A549 (cell line): ENCODE measurements around the gene GRK1. TPM values are rescaled to one million over a fixed set of nuclear protein-coding genes. Genes with fewer than 3 reads are reported as not detected.

Source experiments
- ATAC-seq, 2 experiments: fragments of 200-7000 bp in 1 of 2; fragments of >200 bp in 1 of 2; cut with Nextera tagmentation in 1 of 2; cut with Tn5 transposase in 1 of 2; 3 replicates each; pipeline versions ENCODE4 v1.8.0 to v1.9.1; 2018 to 2020; ENCODE audit warnings: mild to moderate bottlenecking in 1 of 2, moderate library complexity in 1 of 2
- CTCF ChIA-PET: fragments of 300-600 bp; sonication (Branson Sonifier 250); formaldehyde crosslinking; extraction: SDS; loops from one replicate; lab custom pipeline; 2021; ENCODE audit warnings: antibody characterized with exemption, inconsistent platforms; lab: Yijun Ruan, JAX
- POLR2A ChIA-PET: fragments of 350-600 bp; formaldehyde crosslinking; extraction: SDS; loops from one replicate; lab custom pipeline; 2021; ENCODE audit warnings: antibody characterized with exemption, inconsistent platforms; lab: Yijun Ruan, JAX
- DNase-seq, 2 experiments: peaks; one replicate each; pipeline versions ENCODE4 v3.0.0 to v3.0.0-alpha.2; 2011 to 2016; ENCODE audit warnings: low read depth in 1 of 2, low spot score in 1 of 2
- FAIRE-seq: peaks from 2 replicates; lab custom pipeline; 2011; peaks lifted over from hg19 to GRCh38; lab: Jason Lieb, UNC
- H3K27ac ChIP-seq, 2 experiments: fragments of >200 bp; sonication (Bioruptor Twin); formaldehyde crosslinking; 3 replicates each; pipeline ENCODE4 v1.5.1; 2016 to 2017
- H3K4me1 ChIP-seq: fragments of >200 bp; sonication (Bioruptor Twin); formaldehyde crosslinking; 3 replicates; pipeline ENCODE4 v1.6.1; 2016
- H3K4me2 ChIP-seq: fragments of >200 bp; sonication (Bioruptor Twin); formaldehyde crosslinking; 3 replicates; pipeline ENCODE4 v1.6.1; 2016
- H3K4me3 ChIP-seq: fragments of >200 bp; sonication (Bioruptor Twin); formaldehyde crosslinking; 3 replicates; pipeline ENCODE4 v1.5.1; 2016
- H3K9me3 ChIP-seq: fragments of >200 bp; sonication (Bioruptor Twin); formaldehyde crosslinking; 3 replicates; pipeline ENCODE4 v1.6.1; 2016
- CEBPB ChIP-seq, 2 experiments: fragments of >200 bp in 1 of 2; sonication (Bioruptor Twin) in 1 of 2; formaldehyde crosslinking in 1 of 2; IDR thresholded peaks; 2 replicates each; pipeline ENCODE4 v1.6.1; 2012 to 2016
- EHMT2 ChIP-seq: fragments of 200-600 bp; sonication (generic); IDR thresholded peaks from 2 replicates; pipeline ENCODE4 v1.6.1; 2016; ENCODE audit warnings: antibody characterized with exemption, low read depth, mild to moderate bottlenecking, moderate library complexity
- FOSL2 ChIP-seq, 2 experiments: fragments of 450-650 bp in 1 of 2; fragments of >200 bp in 1 of 2; sonication (Bioruptor Twin) in 1 of 2; formaldehyde crosslinking; IDR thresholded peaks; 2 replicates each; pipeline versions ENCODE4 v1.5.0 to v1.6.1; 2016 to 2020; ENCODE audit warnings: mild to moderate bottlenecking in 1 of 2, moderate library complexity in 1 of 2
- FOXS1 ChIP-seq: fragments of 250-450 bp; sonication (Bioruptor Pico); IDR thresholded peaks from 2 replicates; pipeline ENCODE4 v1.5.0; 2020; ENCODE audit warnings: mild to moderate bottlenecking, moderate library complexity
- HES2 ChIP-seq: fragments of >200 bp; sonication (Bioruptor Twin); formaldehyde crosslinking; IDR thresholded peaks from 2 replicates; pipeline ENCODE4 v1.6.1; 2016
- JUN ChIP-seq, 2 experiments: fragments of >200 bp; sonication (Bioruptor Twin); formaldehyde crosslinking; IDR thresholded peaks; 2 replicates in 1 of 2; 3 replicates in 1 of 2; pipeline ENCODE4 v1.6.1; 2016 to 2017
- JUNB ChIP-seq: fragments of >200 bp; sonication (Bioruptor Twin); formaldehyde crosslinking; IDR thresholded peaks from 2 replicates; pipeline ENCODE4 v1.6.1; 2016
- KDM1A ChIP-seq: fragments of 200-600 bp; sonication (generic); IDR thresholded peaks from 2 replicates; pipeline ENCODE4 v1.6.1; 2016; ENCODE audit warnings: low read depth, mild to moderate bottlenecking
- MAFK ChIP-seq: fragments of 450-650 bp; IDR thresholded peaks from 2 replicates; pipeline ENCODE4 v1.6.1; 2014; ENCODE audit not compliant: partially characterized antibody
- MAZ ChIP-seq: fragments of 150-350 bp; IDR thresholded peaks from 2 replicates; pipeline ENCODE4 v1.6.1; 2014; ENCODE audit warnings: antibody characterized with exemption, low read depth, low read length, borderline replicate concordance
- NPAS2 ChIP-seq: fragments of 250-450 bp; sonication (Bioruptor Pico); IDR thresholded peaks from 2 replicates; pipeline ENCODE4 v1.8.0; 2022; ENCODE audit warnings: mild to moderate bottlenecking, moderate library complexity, borderline replicate concordance
- NR3C1 ChIP-seq: fragments of >200 bp; sonication (Bioruptor Twin); formaldehyde crosslinking; IDR thresholded peaks from 3 replicates; pipeline ENCODE4 v1.6.1; 2017
- RCOR1 ChIP-seq: fragments of 150-350 bp; IDR thresholded peaks from 2 replicates; pipeline ENCODE4 v1.6.1; 2014; ENCODE audit warnings: antibody characterized with exemption, low read length, low read depth
- ZFP36 ChIP-seq: fragments of 450-650 bp; IDR thresholded peaks from 2 replicates; pipeline ENCODE4 v1.6.1; 2014; ENCODE audit warnings: borderline replicate concordance; ENCODE audit not compliant: partially characterized antibody
- ZNF302 ChIP-seq: fragments of 250-450 bp; sonication (Bioruptor Pico); IDR thresholded peaks from 2 replicates; pipeline ENCODE4 v1.9.0; 2021; ENCODE audit warnings: inconsistent platforms, mild to moderate bottlenecking, moderate library complexity
- ZSCAN20 ChIP-seq: fragments of 250-450 bp; sonication (Bioruptor Pico); IDR thresholded peaks from 2 replicates; pipeline ENCODE4 v1.8.0; 2022; ENCODE audit warnings: mild to moderate bottlenecking, moderate library complexity
- WGBS: methylation state at CpG from one replicate; pipeline ENCODE4 v1.1.6; 2017; ENCODE audit errors: missing lambda C conversion rate; 5-methylcytosine and 5-hydroxymethylcytosine counted together
- polyA plus RNA-seq, 4 experiments: library from polyadenylated mRNA; depleted of rRNA in 3 of 4; stranded (reverse); fragments of >200 nt; fragmentation: RNase III in 1 of 4; extraction: RNeasy Plus Mini Kit Qiagen cat#74134 plus additional on column Dnase treatment in 1 of 4; gene quantifications; 2 replicates in 3 of 4; 3 replicates in 1 of 4; pipeline ENCODE4 v1.2.3, GENCODE V29; 2011 to 2017
- TF ChIP-seq, protein P1 (sequence below): fragments of 150-350 bp; IDR thresholded peaks from 2 replicates; pipeline ENCODE4 v1.6.1; 2014; ENCODE audit warnings: low read depth, mild to moderate bottlenecking, low read length
- TF ChIP-seq, protein P2 (sequence below): fragments of >200 bp; sonication (Bioruptor Twin); formaldehyde crosslinking; IDR thresholded peaks from 3 replicates; pipeline ENCODE4 v1.6.1; 2016
- TF ChIP-seq, protein P3 (sequence below): IDR thresholded peaks from 2 replicates; pipeline ENCODE4 v1.6.1; 2012

GRK1 gene
- polyA plus RNA-seq, 2 of the 4 experiments (the other 2 are of a cell fraction), result not detected

DNA sequence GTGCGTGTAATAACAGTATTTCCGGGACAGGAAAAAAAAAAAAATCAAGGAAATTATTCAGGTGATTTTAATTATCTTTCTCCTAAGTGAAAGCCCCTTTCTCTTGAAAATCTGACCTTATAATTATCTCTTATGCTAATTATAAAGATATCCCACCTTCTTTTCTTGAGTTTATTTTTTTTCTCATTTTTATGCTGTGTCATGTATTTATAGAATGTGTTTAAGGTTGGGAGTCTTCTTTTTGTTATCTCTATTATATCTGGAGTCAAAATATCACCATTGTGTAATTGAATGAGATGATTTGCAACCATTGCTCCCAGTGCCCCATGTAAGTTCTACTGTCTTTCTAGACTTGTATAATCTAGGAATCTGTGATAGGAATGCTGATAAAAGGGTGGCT is 95.1 kb downstream of the GRK1 start:
- DNase-seq (no peak), FAIRE-seq (no peak), ATAC-seq (no peak)
- Histone ChIP-seq H3K4me2 (no peak overlapping the region), H3K9me3 (no peaks in the 10 kb centered on the region), H3K4me1 (0 out of 3 replicates have a peak, but pooled peaks cover 3% of the 10 kb centered on the region), H3K27ac (no peak overlapping the region), H3K4me3 (no peak overlapping the region)
- 87% methylated on average over 2 of the region's 2 CpGs for WGBS
- ChIA-PET POLR2A (no interaction called here), CTCF (no interaction called here)
- TF ChIP-seq NR3C1 (no peak), MAFK (peak; percentile 55)

DNA sequence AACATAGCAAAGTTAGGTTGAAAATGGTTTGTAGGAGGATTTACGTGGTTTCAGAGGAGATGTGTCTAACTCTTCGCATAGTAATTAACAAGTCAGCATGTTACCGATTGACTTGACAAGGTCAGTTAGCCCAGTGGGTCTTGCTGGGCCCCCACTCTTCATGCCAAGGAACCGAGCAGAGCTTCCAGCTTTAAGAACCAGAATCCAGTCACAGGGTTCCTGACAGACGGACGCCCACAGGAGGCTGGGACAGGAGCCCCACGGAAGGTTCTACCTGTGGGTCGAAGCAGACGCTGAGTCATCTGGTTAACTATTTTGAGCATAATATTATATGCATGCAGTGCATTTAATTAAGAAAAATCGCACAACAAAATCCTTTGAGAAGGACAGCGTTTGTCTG is 95.5 kb downstream of the GRK1 start:
- Histone ChIP-seq H3K4me3 (no peak overlapping the region), H3K4me2 (no peak overlapping the region), H3K4me1 (0 out of 3 replicates have a peak, but pooled peaks cover 3% of the 10 kb centered on the region), H3K9me3 (no peaks in the 10 kb centered on the region), H3K27ac (no peak overlapping the region)
- ATAC-seq (no peak), FAIRE-seq (no peak), DNase-seq (no peak)
- 66% methylated on average over 11 of the region's 11 CpGs for WGBS
- CTCF ChIA-PET, result no interaction called here
- POLR2A ChIA-PET, result no interaction called here
- TF ChIP-seq, protein P1, sequence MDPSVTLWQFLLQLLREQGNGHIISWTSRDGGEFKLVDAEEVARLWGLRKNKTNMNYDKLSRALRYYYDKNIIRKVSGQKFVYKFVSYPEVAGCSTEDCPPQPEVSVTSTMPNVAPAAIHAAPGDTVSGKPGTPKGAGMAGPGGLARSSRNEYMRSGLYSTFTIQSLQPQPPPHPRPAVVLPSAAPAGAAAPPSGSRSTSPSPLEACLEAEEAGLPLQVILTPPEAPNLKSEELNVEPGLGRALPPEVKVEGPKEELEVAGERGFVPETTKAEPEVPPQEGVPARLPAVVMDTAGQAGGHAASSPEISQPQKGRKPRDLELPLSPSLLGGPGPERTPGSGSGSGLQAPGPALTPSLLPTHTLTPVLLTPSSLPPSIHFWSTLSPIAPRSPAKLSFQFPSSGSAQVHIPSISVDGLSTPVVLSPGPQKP, result no peak
- TF ChIP-seq FOSL2 (IDR thresholded peaks at IDR 0.05) (no peak), FOSL2 (CRISPR knock-in tag; IDR thresholded peaks at IDR 0.05) (no peak), KDM1A (no peak), ZNF302 (CRISPR knock-in tag) (no peak), MAZ (no peak), HES2 (no peak), FOXS1 (CRISPR knock-in tag) (no peak), ZFP36 (no peak), CEBPB (IDR thresholded peaks at IDR 0.05) (no peak), JUNB (no peak)
- TF ChIP-seq, protein P2, sequence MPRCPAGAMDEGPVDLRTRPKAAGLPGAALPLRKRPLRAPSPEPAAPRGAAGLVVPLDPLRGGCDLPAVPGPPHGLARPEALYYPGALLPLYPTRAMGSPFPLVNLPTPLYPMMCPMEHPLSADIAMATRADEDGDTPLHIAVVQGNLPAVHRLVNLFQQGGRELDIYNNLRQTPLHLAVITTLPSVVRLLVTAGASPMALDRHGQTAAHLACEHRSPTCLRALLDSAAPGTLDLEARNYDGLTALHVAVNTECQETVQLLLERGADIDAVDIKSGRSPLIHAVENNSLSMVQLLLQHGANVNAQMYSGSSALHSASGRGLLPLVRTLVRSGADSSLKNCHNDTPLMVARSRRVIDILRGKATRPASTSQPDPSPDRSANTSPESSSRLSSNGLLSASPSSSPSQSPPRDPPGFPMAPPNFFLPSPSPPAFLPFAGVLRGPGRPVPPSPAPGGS, result no peak

DNA sequence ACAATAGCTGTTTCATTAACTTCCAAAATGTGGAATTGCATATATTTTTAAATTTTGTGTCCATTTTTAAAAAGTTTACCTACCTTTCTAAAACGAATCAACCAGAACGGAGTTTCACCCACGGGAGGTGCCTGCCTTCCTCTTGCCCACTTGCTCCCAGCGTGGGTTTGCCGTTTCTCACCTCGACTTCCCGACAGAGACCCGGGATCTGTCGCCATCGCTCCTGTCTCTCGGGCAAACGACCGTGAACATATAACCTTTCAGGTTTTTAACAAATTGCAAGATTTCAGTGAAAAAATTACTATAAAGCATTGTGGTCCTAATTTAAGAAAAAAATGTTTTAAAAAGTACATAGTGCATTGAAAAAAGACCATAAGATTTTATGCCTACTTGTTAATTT is 96.2 kb downstream of the GRK1 start:
- DNase-seq (no peak), ATAC-seq (no peak), FAIRE-seq (no peak)
- ChIA-PET POLR2A (no interaction called here), CTCF (no interaction called here)
- WGBS, result 74% methylated on average over 13 of the region's 13 CpGs
- no peak overlapping the region for H3K4me3 ChIP-seq
- H3K4me2 ChIP-seq, result no peak overlapping the region
- no peak overlapping the region for H3K27ac ChIP-seq
- H3K4me1 ChIP-seq, result 0 out of 3 replicates have a peak, but pooled peaks cover 3% of the 10 kb centered on the region
- TF ChIP-seq JUN (IDR thresholded peaks at IDR 0.05) (no peak), EHMT2 (no peak), ZSCAN20 (CRISPR knock-in tag) (no peak), NPAS2 (CRISPR knock-in tag) (no peak), RCOR1 (no peak)
- TF ChIP-seq, protein P3, sequence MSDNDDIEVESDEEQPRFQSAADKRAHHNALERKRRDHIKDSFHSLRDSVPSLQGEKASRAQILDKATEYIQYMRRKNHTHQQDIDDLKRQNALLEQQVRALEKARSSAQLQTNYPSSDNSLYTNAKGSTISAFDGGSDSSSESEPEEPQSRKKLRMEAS, result no peak
- no peaks in the 10 kb centered on the region for H3K9me3 ChIP-seq
